SK-N-MC (cell line): Measurements from ENCODE around the gene CPT2.

Experiments used
- DNase-seq: peaks from one replicate; pipeline ENCODE4 v3.0.0-alpha.2; 2011; ENCODE audit warnings: low read depth, low spot score
- H3K27ac ChIP-seq: fragments of 200-600 bp; sonication (generic); 2 replicates; pipeline ENCODE4 v1.5.1; 2016; ENCODE audit warnings: mixed run types
- H3K36me3 ChIP-seq: fragments of 200-600 bp; sonication (generic); 2 replicates; pipeline ENCODE4 v1.6.1; 2017; ENCODE audit warnings: antibody characterized with exemption, low read length, mixed read lengths; ENCODE audit not compliant: insufficient read depth
- H3K4me3 ChIP-seq: fragments of 200-600 bp; sonication (generic); 2 replicates; pipeline ENCODE4 v1.5.1; 2016
- H3K9ac ChIP-seq: fragments of 200-600 bp; sonication (generic); 2 replicates; pipeline ENCODE4 v1.8.0; 2017; ENCODE audit warnings: mixed run types, mixed read lengths; ENCODE audit not compliant: insufficient read length
- H3K9me3 ChIP-seq: fragments of 200-600 bp; sonication (generic); 2 replicates; pipeline ENCODE4 v1.6.1; 2017; ENCODE audit warnings: low read depth, mild to moderate bottlenecking, antibody characterized with exemption, low read length, moderate library complexity, mixed read lengths
- EZH2 ChIP-seq: fragments of 200-600 bp; sonication (generic); IDR thresholded peaks from one replicate; pipeline ENCODE4 v1.6.1; 2017; ENCODE audit warnings: antibody characterized with exemption
- FOXP2 ChIP-seq: optimal IDR thresholded peaks from 2 replicates; pipeline ENCODE3; 2011; ENCODE audit warnings: mild to moderate bottlenecking, moderate library complexity; ENCODE audit not compliant: insufficient read depth; ENCODE audit errors: extremely low read length, control extremely low read depth
- POLR2AphosphoS5 ChIP-seq: IDR thresholded peaks from 2 replicates; pipeline ENCODE4 v1.6.1; 2012; ENCODE audit warnings: mild to moderate bottlenecking, low read depth, low read length, borderline replicate concordance

The CPT2 gene

DNA sequence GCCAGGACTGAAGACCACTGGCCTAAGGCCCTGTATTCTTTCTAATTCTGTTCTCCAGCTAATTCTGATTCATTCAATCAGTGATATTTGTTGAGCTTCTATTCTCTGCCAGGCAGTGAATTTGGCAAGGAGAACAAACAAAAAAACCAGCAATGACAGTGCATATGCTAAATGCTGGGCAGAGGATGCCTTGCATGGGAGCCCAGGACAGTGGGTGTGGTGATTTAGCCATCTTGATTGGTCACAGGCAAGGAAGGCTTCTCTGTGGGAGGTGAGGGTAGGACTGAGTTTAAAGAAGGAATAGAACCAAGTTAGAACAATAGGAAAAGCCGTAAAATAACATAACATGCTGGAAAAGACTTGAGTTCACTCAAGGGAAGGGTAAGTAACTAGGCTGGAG is 9.2 kb upstream of the CPT2 start:
- H3K36me3 ChIP-seq, result no peaks in the 10 kb centered on the region
- DNase-seq, result no peak
- no peak overlapping the region for H3K4me3 ChIP-seq
- no peaks in the 10 kb centered on the region for H3K9me3 ChIP-seq
- no peak for TF ChIP-seq POLR2AphosphoS5
- no peak for TF ChIP-seq EZH2
- no peak overlapping the region for H3K9ac ChIP-seq
- no peak overlapping the region for H3K27ac ChIP-seq

DNA sequence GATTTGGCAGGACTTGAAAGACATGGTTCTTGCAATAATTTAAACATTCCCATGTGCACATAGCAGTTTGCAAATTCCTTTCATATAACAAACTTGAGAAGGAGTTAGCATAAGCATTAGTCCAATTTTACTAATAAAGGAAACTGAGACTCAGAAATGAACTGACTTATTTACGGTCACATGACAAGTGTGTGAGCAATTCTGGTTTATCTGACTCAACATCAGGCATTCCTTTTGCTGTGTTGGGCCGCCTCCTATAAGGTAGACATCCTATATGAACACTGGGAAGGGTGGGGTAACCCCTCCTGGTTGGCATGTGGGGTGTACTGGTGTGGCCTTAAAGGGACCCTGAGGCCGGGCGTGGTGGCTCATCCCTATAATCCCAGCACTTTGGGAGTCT is 8.5 kb upstream of the CPT2 start:
- Histone ChIP-seq H3K27ac (no peak overlapping the region), H3K36me3 (no peaks in the 10 kb centered on the region), H3K4me3 (no peak overlapping the region), H3K9ac (no peak overlapping the region), H3K9me3 (no peaks in the 10 kb centered on the region)
- DNase-seq, result no peak
- TF ChIP-seq FOXP2, result no peak
- TF ChIP-seq EZH2, result no peak
- no peak for TF ChIP-seq POLR2AphosphoS5

DNA sequence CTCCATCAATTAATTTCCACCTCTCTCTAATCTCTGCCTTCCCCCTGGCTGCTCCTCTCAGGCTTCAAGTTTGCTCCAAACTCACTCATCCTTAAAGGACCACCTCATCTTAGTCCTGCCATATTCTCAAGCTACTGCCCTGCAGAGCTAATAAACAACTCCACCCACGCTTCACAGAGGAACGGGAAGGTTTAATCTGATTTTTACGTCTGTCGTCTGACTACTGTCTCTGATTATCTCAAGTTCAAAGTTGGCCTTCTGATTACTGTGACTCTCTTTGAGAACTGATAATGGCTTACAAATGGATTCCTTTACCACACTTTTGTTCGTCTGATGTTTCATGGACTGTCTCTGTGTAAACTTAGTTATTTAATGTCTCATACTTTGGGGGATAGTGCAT is 7.6 kb upstream of the CPT2 start:
- TF ChIP-seq EZH2, result no peak
- TF ChIP-seq POLR2AphosphoS5, result no peak
- no peak for TF ChIP-seq FOXP2
- Histone ChIP-seq H3K27ac (no peak overlapping the region), H3K4me3 (no peak overlapping the region), H3K9me3 (no peaks in the 10 kb centered on the region), H3K36me3 (no peaks in the 10 kb centered on the region), H3K9ac (no peak overlapping the region)
- no peak for DNase-seq

DNA sequence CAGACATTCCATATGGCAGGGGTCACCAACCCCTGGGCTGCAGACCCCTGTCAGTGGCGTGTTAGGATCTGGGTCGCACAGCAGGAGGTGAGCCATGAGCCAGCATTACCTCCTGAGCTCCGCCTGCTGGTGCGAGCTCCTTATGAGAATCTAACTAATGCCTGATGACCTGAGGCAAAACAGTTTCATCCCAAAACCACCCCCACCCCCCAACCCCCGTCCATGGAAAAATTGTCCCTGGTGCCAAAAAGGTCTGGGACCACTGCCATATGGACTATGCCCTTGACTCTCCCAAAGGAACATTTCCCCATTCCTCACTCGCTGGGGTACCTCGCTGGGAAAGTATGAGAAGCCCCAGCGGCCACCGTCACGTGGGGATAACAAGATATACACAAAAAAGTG is 6.4 kb upstream of the CPT2 start:
- TF ChIP-seq FOXP2 (no peak), EZH2 (no peak), POLR2AphosphoS5 (no peak)
- Histone ChIP-seq H3K9me3 (no peaks in the 10 kb centered on the region), H3K27ac (no peak overlapping the region), H3K36me3 (no peaks in the 10 kb centered on the region), H3K9ac (no peak overlapping the region), H3K4me3 (no peak overlapping the region)
- no peak for DNase-seq

DNA sequence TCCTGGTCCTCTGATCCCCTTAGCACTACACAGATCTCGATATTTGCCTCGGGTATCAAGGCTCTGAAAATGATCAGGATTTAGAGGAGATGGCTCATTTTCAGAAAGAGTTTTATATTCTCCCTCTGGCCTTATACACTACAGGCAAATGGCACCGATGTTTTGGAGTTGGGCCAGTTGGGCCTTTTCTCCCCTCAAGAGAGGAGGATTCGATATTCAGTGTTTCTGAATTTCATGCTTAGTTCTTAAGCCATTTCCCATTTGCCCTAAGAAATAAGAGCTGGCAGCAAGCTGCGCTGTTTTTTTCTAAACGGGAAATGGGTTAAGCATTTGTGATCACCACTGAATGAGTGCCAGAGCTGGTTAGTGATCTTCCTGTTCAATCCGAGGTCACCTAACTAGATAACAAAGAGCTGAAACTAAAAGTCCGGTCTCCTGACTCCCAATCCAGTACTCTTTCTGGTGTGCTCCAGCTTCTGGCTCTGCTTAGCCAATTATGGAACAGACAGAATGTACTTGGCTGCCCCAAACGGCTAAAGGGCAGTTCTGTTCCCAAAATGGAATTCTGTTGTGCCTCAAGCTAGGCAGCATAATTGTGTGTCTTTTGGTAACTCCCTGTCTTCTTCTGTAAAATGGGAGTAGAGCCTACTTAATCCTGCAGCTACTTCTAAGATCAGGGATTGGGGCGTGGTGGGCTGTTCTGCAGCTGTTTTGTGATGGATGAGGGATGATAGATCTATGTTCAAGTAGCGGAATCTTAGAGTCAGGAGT is 1.2 kb upstream of the CPT2 start:
- DNase-seq, result no peak
- no peaks in the 10 kb centered on the region for H3K9me3 ChIP-seq
- no peak overlapping the region for H3K4me3 ChIP-seq
- no peak overlapping the region for H3K27ac ChIP-seq
- no peak overlapping the region for H3K9ac ChIP-seq
- TF ChIP-seq EZH2 (no peak), FOXP2 (no peak), POLR2AphosphoS5 (no peak)
- no peaks in the 10 kb centered on the region for H3K36me3 ChIP-seq

DNA sequence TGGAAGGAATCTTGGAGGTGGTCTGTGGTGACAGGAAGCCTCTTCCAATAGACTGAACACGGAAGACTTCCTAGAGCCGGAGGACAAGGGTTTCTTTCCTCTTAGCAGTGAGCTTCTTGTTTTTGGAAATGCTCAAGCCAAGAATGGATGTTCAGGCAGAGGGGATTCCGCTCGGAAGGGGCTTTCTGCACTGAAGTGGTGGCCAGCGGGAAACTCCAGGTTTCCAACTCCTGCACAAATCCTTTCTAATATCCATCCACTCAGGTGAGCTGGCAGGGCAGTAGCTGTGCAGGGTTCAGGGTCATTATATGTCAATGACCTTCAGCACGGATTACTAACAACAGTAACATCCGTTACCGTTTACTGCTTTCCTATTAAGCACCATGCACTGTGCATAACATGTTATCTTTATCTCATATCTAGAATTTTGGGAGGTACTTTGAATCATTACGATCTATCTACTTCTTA is 573 bp upstream of the CPT2 start:
- TF ChIP-seq EZH2 (no peak), FOXP2 (no peak), POLR2AphosphoS5 (no peak)
- peak overlapping the region; percentile 83 for H3K9ac ChIP-seq
- H3K9me3 ChIP-seq, result no peaks in the 10 kb centered on the region
- peak overlapping the region; percentile 90 for H3K4me3 ChIP-seq
- H3K27ac ChIP-seq, result peak overlapping the region; percentile 53; the same call in 1 of the 2 replicates
- H3K36me3 ChIP-seq, result no peaks in the 10 kb centered on the region
- no peak for DNase-seq

DNA sequence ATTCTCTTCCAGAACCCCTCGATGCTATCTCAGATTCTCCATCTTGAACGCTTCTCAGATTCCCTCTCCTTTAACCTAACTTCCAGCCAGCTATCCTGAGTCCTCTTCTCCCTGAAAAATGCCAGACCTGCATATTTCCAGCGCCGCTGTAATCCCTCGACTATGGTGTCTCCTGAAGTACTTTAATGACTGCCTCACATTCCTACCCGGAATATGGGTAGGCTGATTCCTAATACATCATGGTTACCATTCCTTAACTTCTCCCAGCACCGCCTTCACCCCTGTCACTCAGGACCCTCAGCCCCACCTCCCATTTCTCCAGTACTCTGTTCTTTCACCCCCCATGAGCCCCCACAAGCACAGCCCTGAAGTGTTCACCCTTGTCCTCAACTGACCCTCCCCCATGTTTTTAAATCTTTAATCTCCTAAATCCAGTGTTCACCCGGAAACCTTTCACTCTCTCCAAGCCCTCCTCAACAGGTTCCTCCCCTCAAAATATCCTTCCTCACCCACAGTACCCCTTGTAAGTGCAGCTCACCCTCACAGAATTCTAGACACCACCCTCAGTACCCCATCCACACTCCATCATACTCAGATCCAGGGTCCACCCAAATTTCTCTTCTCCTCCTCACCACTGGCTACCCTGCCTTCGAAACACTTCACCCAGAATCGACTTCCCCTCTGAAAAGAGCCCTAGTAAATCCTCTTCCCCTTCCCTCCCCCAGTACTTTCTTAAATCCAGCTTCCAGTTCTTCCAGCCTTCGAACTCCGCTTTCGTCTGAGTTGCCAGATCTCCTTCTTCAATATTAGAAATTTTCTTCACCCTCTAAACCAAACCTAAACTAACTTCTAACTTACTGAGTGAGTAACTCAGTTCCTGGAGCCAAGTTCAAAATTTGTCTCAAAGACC is 922 bp downstream of the CPT2 start:
- TF ChIP-seq EZH2 (no peak), FOXP2 (no peak), POLR2AphosphoS5 (peak; percentile 36; the same call in 1 of the 2 replicates)
- H3K27ac ChIP-seq, result peak overlapping the region; percentile 74

DNA sequence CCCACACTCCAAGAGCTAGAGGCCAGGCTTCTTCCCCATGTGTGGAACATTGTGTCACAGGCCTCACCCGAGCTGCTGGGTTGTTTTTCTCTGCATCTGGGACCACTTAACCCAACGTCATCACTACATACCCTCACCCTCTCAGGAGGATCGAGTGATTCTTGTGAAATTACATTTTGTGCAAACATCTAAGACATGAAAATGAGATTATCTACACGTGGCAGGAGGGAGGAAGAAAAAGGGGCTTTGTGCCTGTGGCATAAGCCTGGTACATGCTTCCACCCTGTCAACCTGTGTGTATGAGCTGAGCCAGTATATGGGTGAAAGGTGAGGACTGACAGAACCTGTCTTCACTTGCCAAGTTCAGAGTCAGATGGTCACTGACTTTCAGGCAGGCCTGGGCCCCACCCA is 1.6 kb downstream of the CPT2 start:
- TF ChIP-seq FOXP2 (no peak), EZH2 (no peak), POLR2AphosphoS5 (no peak)
- no peak for DNase-seq
- H3K9me3 ChIP-seq, result no peaks in the 10 kb centered on the region
- H3K4me3 ChIP-seq, result peak overlapping the region; percentile 90
- H3K27ac ChIP-seq, result peak overlapping the region; percentile 74
- H3K36me3 ChIP-seq, result peaks cover 10% of the 10 kb centered on the region
- peak overlapping the region; percentile 83 for H3K9ac ChIP-seq

More for the DNA sequence above, 922 bp downstream of the CPT2 start:
- Histone ChIP-seq H3K4me3 (peak overlapping the region; percentile 90), H3K9ac (peak overlapping the region; percentile 83), H3K9me3 (no peaks in the 10 kb centered on the region), H3K36me3 (peaks cover 3% of the 10 kb centered on the region)
- no peak for DNase-seq
